A673 (cell line): ENCODE measurements around the gene PNLIPRP2. TPM values are rescaled to one million over a fixed set of nuclear protein-coding genes. Genes with fewer than 3 reads are reported as not detected.

ENCODE experiments used
- BruUV-seq: library from RNA; stranded (reverse); fragments of 400-500 nt; replicated peaks from 2 replicates; lab custom pipeline; 2021; lab: Mats Ljungman, UMichigan
- CTCF ChIA-PET: fragments of 300-600 bp; sonication (Branson Sonifier 250); formaldehyde crosslinking; loops from one replicate; lab custom pipeline; 2022; ENCODE audit warnings: antibody characterized with exemption; lab: Charles Lee
- POLR2A ChIA-PET: fragments of 300-600 bp; sonication (Branson Sonifier 250); formaldehyde crosslinking; loops from one replicate; lab custom pipeline; 2022; ENCODE audit warnings: antibody characterized with exemption; ENCODE audit not compliant: low non-redundant PET; lab: Charles Lee
- DNase-seq: peaks from one replicate; pipeline ENCODE4 v3.0.0-alpha.2; 2015; ENCODE audit warnings: low spot score
- H3K27ac ChIP-seq: fragments of 200-600 bp; sonication (generic); 2 replicates; pipeline ENCODE4 v1.5.1; 2016; ENCODE audit warnings: mixed run types, low read depth, mild to moderate bottlenecking, mixed read lengths, antibody characterized with exemption, low read length; ENCODE audit not compliant: poor library complexity, severe bottlenecking
- H3K27me3 ChIP-seq: fragments of 200-600 bp; sonication (generic); replicated peaks from 2 replicates; pipeline ENCODE4 v1.6.1; 2017; ENCODE audit warnings: mixed run types, low read depth, mild to moderate bottlenecking, mixed read lengths, antibody characterized with exemption, low read length; ENCODE audit not compliant: insufficient read depth, poor library complexity
- H3K36me3 ChIP-seq: fragments of 200-600 bp; sonication (generic); 2 replicates; pipeline ENCODE4 v1.6.1; 2016; ENCODE audit warnings: mixed run types, mild to moderate bottlenecking, mixed read lengths, antibody characterized with exemption, low read length; ENCODE audit not compliant: insufficient read depth, poor library complexity, severe bottlenecking
- H3K4me1 ChIP-seq: fragments of 200-600 bp; sonication (generic); 2 replicates; pipeline ENCODE4 v1.6.1; 2017; ENCODE audit warnings: mixed run types, mild to moderate bottlenecking, mixed read lengths, antibody characterized with exemption, low read length; ENCODE audit not compliant: insufficient read depth, poor library complexity, severe bottlenecking
- H3K4me3 ChIP-seq: fragments of 200-600 bp; sonication (generic); 2 replicates; pipeline ENCODE4 v1.5.1; 2016; ENCODE audit warnings: low read depth, mixed run types, mild to moderate bottlenecking, mixed read lengths, low read length; ENCODE audit not compliant: poor library complexity, severe bottlenecking
- H3K9me3 ChIP-seq: fragments of 200-600 bp; sonication (generic); 2 replicates; pipeline ENCODE4 v1.6.1; 2016; ENCODE audit warnings: mixed run types, low read depth, mild to moderate bottlenecking, mixed read lengths, antibody characterized with exemption, low read length; ENCODE audit not compliant: poor library complexity, severe bottlenecking
- EZH2 ChIP-seq: fragments of 200-600 bp; sonication (generic); IDR thresholded peaks from 2 replicates; pipeline ENCODE4 v1.6.1; 2017; ENCODE audit warnings: borderline replicate concordance, low read depth, mild to moderate bottlenecking, mixed read lengths, antibody characterized with exemption, low read length; ENCODE audit not compliant: poor library complexity, severe bottlenecking
- intact Hi-C: fragments of 100-400 bp; cut with micrococcal nuclease; formaldehyde crosslinking; loops from one replicate; pipeline ENCODE4 v1.10.0; 2022; ENCODE audit not compliant: unreplicated experiment
- total RNA-seq: library from RNA; stranded (reverse); gene quantifications from 2 replicates; pipeline ENCODE4 v1.2.3, GENCODE V29; 2021
- TF ChIP-seq, protein P1 (sequence below): fragments of 300-800, 200-600 bp; sonication (generic); conservative IDR thresholded peaks from 2 replicates; pipeline ENCODE4 v1.5.1; 2017; ENCODE audit warnings: low read depth, mild to moderate bottlenecking, antibody characterized with exemption, low read length, moderate library complexity, mixed read lengths

PNLIPRP2 gene
- total RNA-seq, 1 experiment from 2014 or later: not detected

- H3K4me1 ChIP-seq: no peaks in the 10 kb centered on the region
- H3K27me3 ChIP-seq: no peaks in the 10 kb centered on the region
- ChIA-PET CTCF (interaction anchor here (0.6 kb wide), 1 partner anchor 706 kb away, joined by 3 read pairs; no protein-coding TSS in a partner anchor), POLR2A (no interaction called here)
- no peaks in the 10 kb centered on the region for H3K9me3 ChIP-seq
- intact Hi-C loops: no loop called here
- BruUV-seq: no TSS peak
- no peak for DNase-seq
- H3K27ac ChIP-seq: no peak overlapping the region
- no peaks in the 10 kb centered on the region for H3K36me3 ChIP-seq
- TF ChIP-seq, protein P1, sequence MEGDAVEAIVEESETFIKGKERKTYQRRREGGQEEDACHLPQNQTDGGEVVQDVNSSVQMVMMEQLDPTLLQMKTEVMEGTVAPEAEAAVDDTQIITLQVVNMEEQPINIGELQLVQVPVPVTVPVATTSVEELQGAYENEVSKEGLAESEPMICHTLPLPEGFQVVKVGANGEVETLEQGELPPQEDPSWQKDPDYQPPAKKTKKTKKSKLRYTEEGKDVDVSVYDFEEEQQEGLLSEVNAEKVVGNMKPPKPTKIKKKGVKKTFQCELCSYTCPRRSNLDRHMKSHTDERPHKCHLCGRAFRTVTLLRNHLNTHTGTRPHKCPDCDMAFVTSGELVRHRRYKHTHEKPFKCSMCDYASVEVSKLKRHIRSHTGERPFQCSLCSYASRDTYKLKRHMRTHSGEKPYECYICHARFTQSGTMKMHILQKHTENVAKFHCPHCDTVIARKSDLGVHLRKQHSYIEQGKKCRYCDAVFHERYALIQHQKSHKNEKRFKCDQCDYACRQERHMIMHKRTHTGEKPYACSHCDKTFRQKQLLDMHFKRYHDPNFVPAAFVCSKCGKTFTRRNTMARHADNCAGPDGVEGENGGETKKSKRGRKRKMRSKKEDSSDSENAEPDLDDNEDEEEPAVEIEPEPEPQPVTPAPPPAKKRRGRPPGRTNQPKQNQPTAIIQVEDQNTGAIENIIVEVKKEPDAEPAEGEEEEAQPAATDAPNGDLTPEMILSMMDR: no peak
- TF ChIP-seq EZH2: no peak
- no peak overlapping the region for H3K4me3 ChIP-seq
Measured at GRCh38 chr10:116612107-116612769, 8.5 kb upstream of the PNLIPRP2 start.

DNA sequence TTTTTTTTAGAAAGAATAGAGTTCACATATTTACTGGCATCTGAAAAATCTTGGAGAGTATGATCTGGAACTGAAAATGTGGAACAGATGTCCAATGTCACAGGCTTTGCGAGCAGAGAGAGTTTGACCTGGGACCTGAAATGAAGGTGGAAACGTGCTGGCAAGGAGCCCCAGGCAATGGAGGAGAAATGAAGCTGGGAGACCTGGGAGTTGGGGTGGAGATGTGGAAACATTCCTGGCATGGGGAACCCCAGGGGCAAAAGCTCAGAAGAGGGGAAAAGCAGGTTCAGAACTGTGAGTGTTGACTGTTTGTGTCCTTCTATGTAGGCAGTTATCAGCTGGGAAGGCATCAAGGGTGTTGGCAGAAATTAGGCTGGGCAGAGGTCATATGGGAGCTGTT, 7.3 kb upstream of the PNLIPRP2 start:
- no peak overlapping the region for H3K27ac ChIP-seq
- CTCF ChIA-PET: no interaction called here
- no TSS peak for BruUV-seq

GRCh38 chr10:116614796-116615195, 6.0 kb upstream of the PNLIPRP2 start:
- Histone ChIP-seq H3K4me3 (no peak overlapping the region), H3K36me3 (no peaks in the 10 kb centered on the region), H3K27ac (no peak overlapping the region), H3K27me3 (no peaks in the 10 kb centered on the region), H3K4me1 (no peaks in the 10 kb centered on the region), H3K9me3 (no peaks in the 10 kb centered on the region)
- intact Hi-C loops: no loop called here
- DNase-seq: no peak
- TF ChIP-seq, protein P1: no peak
- TF ChIP-seq EZH2: no peak
- ChIA-PET CTCF (no interaction called here), POLR2A (interaction anchor here (0.6 kb wide), 1 partner anchor 710 kb away, joined by 3 read pairs; no protein-coding TSS in a partner anchor)
- no TSS peak for BruUV-seq

More for the DNA sequence above, 7.3 kb upstream of the PNLIPRP2 start:
- H3K9me3 ChIP-seq: no peaks in the 10 kb centered on the region
- no peaks in the 10 kb centered on the region for H3K4me1 ChIP-seq
- intact Hi-C loops: no loop called here
- H3K27me3 ChIP-seq: no peaks in the 10 kb centered on the region
- POLR2A ChIA-PET: no interaction called here
- no peak overlapping the region for H3K4me3 ChIP-seq
- TF ChIP-seq, protein P1: no peak
- no peak for TF ChIP-seq EZH2
- no peak for DNase-seq
- no peaks in the 10 kb centered on the region for H3K36me3 ChIP-seq
